Sigmoid colon (tissue), 3 donors: ENCODE measurements around the gene GABARAPL1.

Experiments used
- POLR2A ChIP-seq, 2 donors: fragments of 450-650 bp; IDR thresholded peaks; one replicate each; pipeline ENCODE4 v1.6.1; 2016; ENCODE audit warnings: antibody characterized with exemption in 2 of 2, mild to moderate bottlenecking in 2 of 2, moderate library complexity in 2 of 2
- TF ChIP-seq, protein P1 (sequence below), 4 experiments: fragments of 450-650 bp in 3 of 4; fragments of 200-600 bp in 1 of 4; IDR thresholded peaks; one replicate each; pipeline ENCODE4 v1.5.1; 2016 to 2019; ENCODE audit warnings: antibody characterized with exemption in 4 of 4, mild to moderate bottlenecking in 3 of 4, moderate library complexity in 2 of 4

DNA sequence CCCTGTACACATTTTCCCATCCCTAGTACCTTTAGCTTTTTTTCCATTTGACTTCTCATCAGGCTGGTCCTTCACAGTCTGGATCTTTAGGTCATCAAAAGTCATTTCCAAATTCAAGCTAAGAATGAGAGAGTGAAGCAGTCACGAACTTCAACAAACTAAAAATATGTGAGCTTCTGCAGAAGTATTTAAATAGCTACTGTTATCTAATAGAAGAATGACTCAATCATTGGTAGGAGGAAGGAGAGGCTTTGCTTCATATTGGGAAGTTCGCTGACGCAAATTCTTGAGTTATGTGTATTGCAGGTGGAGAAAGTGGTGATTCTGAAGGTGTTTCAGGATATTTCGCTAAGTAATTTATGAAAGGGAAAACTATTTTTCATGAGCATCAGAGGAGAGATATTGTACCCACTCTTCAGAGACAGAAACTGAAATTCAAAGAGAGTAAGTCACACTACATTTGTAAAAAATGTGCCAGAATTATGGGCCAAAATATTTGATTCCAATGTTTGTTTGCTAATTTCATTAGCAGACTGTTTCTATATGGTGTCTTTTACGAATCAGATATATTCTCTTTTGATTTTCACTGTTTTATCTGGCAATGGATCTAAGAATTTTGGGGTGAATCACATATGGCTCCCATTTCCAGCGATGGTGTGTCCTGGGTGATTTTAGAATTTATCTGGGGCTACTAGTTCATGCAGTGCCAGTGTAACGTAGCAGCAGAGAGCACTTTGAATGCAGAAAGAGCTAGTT lies 40.5 kb upstream of the GABARAPL1 start, which contains the start of gene OLR1:
- TF ChIP-seq, protein P1, sequence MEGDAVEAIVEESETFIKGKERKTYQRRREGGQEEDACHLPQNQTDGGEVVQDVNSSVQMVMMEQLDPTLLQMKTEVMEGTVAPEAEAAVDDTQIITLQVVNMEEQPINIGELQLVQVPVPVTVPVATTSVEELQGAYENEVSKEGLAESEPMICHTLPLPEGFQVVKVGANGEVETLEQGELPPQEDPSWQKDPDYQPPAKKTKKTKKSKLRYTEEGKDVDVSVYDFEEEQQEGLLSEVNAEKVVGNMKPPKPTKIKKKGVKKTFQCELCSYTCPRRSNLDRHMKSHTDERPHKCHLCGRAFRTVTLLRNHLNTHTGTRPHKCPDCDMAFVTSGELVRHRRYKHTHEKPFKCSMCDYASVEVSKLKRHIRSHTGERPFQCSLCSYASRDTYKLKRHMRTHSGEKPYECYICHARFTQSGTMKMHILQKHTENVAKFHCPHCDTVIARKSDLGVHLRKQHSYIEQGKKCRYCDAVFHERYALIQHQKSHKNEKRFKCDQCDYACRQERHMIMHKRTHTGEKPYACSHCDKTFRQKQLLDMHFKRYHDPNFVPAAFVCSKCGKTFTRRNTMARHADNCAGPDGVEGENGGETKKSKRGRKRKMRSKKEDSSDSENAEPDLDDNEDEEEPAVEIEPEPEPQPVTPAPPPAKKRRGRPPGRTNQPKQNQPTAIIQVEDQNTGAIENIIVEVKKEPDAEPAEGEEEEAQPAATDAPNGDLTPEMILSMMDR (IDR thresholded peaks at IDR 0.05): no peak
- no peak for TF ChIP-seq POLR2A (IDR thresholded peaks at IDR 0.05)
